A549 treated with dexamethasone at 1 μM for 4 hours (cell line): ENCODE measurements around the gene NR2F6. TPM values are rescaled to one million over a fixed set of nuclear protein-coding genes. Genes with fewer than 3 reads are reported as not detected.

Experiments used
- total RNA-seq: library from RNA; stranded (reverse); fragments of 200-300 nt; extraction: Qiagen RNA extraction; gene quantifications from 5 replicates; pipeline ENCODE4 v1.2.3, GENCODE V29; 2022

The NR2F6 gene
- 30.3 to 57.3 TPM (median 52.6 TPM) in 5 replicates for total RNA-seq

GRCh38 chr19:17245535-17245984 lies at the start of gene NR2F6:
Gene NR2F6 (minus strand): TSS chr19:17245919. CDS start chr19:17245220, 699 bp downstream.

DNA sequence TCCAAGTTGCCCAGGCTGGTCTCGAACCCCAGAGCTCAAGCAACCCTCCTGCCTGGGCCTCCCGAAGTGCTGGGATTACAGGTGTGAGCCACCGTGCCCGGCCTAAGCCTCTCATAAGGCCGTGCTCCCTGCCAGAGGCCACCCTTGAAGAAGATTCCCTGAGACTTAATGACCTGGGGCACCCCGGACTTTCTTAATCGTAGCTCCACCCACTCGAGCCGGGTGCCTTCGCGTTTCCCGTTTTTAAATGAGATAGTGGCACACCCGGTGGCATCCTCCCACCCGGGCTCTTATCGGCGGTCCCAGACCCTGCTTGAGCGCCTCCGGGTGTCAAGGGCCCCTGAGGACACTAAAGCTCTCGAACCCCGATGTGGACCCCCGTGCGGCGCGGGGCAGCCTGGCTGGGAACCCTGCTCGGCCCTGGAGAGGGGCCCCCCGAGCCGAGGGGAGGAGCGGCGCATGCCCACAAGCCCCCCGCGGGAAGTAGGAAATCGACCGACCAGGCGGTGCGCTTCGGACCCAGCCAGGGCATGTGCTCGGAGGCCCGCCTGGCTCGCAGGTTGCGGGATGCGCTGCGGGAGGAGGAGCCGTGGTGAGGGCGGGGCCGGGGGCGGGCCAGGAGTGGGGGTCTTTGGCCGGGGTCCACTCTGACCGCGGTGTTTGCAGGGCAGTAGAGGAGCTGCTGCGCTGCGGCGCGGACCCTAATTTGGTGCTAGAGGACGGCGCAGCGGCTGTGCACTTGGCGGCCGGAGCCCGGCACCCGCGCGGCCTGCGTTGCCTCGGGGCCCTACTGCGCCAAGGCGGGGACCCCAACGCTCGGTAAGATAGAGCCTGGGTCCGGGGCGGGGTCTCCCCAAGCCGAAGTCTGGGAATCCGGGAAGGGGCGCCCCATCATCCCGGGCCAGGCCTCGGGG lies 35.9 kb upstream of the NR2F6 start, which contains the start of gene ANKLE1:
Gene ANKLE1 (plus strand): TSS at position 511 of the 914 bp plus-strand sequence. CDS start 20 bp downstream, at position 531.

DNA sequence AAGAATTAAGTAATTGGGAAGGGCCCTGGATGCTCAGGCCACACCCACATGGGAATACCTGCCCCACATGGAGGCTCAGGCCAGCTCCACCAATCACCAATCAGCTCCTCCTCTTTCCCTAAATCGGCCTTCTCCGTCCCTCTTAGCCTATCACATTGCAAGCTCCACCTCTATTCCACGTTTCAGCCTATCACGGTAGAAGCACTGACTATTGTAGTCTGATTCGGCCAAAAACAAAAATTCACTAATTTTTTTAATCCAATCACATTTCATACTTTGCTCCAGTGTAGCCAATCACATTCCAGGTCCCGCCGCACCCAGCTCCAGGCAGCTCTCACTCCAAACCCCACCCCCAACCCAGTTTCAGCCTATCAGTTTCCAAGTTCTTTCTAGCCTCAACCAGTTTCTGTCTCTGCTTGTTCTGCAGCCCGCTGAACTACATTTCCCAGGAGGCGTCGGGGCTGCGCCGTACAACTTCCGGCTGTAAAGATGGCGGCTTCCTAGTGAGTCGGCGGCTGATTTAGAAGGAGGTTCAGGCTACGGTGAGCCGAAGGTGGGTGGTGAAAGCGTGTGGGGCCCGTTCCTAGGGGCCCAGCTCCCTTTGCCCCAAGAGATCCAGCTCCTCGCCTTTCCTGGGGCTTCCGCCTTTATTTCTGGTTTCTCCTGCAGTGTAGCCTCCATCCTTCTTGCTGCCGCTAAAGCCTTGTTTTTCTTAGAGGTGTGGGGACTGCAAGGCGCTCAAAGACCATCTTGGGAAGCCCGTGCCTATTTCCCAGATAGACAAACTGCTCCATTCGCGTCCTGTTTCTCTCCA lies 21.5 kb upstream of the NR2F6 start, which contains the start of gene BABAM1:
Gene BABAM1 (plus strand): TSS at position 469 of the 814 bp plus-strand sequence. CDS start 1,364 bp downstream, outside the sequence.

GRCh38 chr19:17264641-17264979 lies 18.9 kb upstream of the NR2F6 start, which contains the start of gene USHBP1:
Gene USHBP1 (minus strand): TSS chr19:17264745. CDS start chr19:17264299, 446 bp downstream.

GRCh38 chr19:17226002-17226933 lies 19.5 kb downstream of the NR2F6 start, which contains the start of gene OCEL1:
Gene OCEL1 (plus strand): TSS chr19:17226226. CDS start chr19:17226248, 22 bp downstream.

GRCh38 chr19:17215127-17215971 lies 30.4 kb downstream of the NR2F6 start, which contains the start of gene USE1:
Gene USE1 (plus strand): TSS chr19:17215357. CDS start chr19:17215406, 49 bp downstream.

Other genes starting within 250 kb of the NR2F6 start
- gene CPAMD8, start 219.1 kb downstream of the NR2F6 start, total RNA-seq: 0.05 to 0.33 TPM (median 0.09 TPM) in 5 replicates
- gene HAUS8, start 170.5 kb downstream of the NR2F6 start, total RNA-seq: 12.3 to 15.2 TPM (median 13.1 TPM) in 5 replicates
- 23.4 to 37.4 TPM (median 33.1 TPM) in 5 replicates for gene MYO9B, start 170.1 kb downstream of the NR2F6 start, total RNA-seq
- 13.2 to 15.5 TPM (median 13.9 TPM) in 5 replicates for gene USE1, start 30.6 kb downstream of the NR2F6 start, total RNA-seq
- gene OCEL1, start 19.7 kb downstream of the NR2F6 start, total RNA-seq: 9.7 to 13.9 TPM (median 12.9 TPM) in 5 replicates
- gene USHBP1, start 18.8 kb upstream of the NR2F6 start, total RNA-seq: 0.07 TPM in 1 of 5 replicates, not detected in the others
- gene BABAM1, start 21.5 kb upstream of the NR2F6 start, total RNA-seq: 56.1 to 65.2 TPM (median 63.2 TPM) in 5 replicates
- 0.24 to 0.46 TPM (median 0.36 TPM) in 5 replicates for gene ANKLE1, start 36.0 kb upstream of the NR2F6 start, total RNA-seq
- 1.7 to 3.0 TPM (median 2.5 TPM) in 5 replicates for gene ABHD8, start 57.5 kb upstream of the NR2F6 start, total RNA-seq
- gene MRPL34, start 60.0 kb upstream of the NR2F6 start, total RNA-seq: 58.9 to 95.1 TPM (median 90.6 TPM) in 5 replicates
- 45.8 to 66.0 TPM (median 55.4 TPM) in 5 replicates for gene DDA1, start 63.6 kb upstream of the NR2F6 start, total RNA-seq
- 1.4 to 3.3 TPM (median 2.8 TPM) in 5 replicates for gene ANO8, start 88.9 kb upstream of the NR2F6 start, total RNA-seq
- 10.5 to 21.0 TPM (median 19.6 TPM) in 5 replicates for gene GTPBP3, start 91.6 kb upstream of the NR2F6 start, total RNA-seq
- gene PLVAP, start 131.4 kb upstream of the NR2F6 start, total RNA-seq: not detected in 5 replicates
- not detected in 5 replicates for gene CCDC194, start 148.3 kb upstream of the NR2F6 start, total RNA-seq
- gene BST2, start 159.7 kb upstream of the NR2F6 start, total RNA-seq: 0.12 to 0.21 TPM (median 0.17 TPM) in 3 of 5 replicates, not detected in the others
- gene MVB12A, start 174.1 kb upstream of the NR2F6 start, total RNA-seq: 23.5 to 41.4 TPM (median 37.8 TPM) in 5 replicates
- gene TMEM221, start 202.7 kb upstream of the NR2F6 start, total RNA-seq: 0.28 to 0.70 TPM (median 0.60 TPM) in 5 replicates
- gene NXNL1, start 215.0 kb upstream of the NR2F6 start, total RNA-seq: not detected in 5 replicates
- gene SLC27A1, start 224.6 kb upstream of the NR2F6 start, total RNA-seq: 1.9 to 3.1 TPM (median 2.7 TPM) in 5 replicates